HUDEP-2 (cell line): ENCODE measurements around the gene BZW1.

Experiments used
- DNase-seq, 76 experiments: peaks; one replicate each; lab custom pipeline; 2025; ENCODE audit not compliant: unreplicated experiment in 76 of 76; lab: John Stamatoyannopoulos, UW

BZW1 gene

DNA sequence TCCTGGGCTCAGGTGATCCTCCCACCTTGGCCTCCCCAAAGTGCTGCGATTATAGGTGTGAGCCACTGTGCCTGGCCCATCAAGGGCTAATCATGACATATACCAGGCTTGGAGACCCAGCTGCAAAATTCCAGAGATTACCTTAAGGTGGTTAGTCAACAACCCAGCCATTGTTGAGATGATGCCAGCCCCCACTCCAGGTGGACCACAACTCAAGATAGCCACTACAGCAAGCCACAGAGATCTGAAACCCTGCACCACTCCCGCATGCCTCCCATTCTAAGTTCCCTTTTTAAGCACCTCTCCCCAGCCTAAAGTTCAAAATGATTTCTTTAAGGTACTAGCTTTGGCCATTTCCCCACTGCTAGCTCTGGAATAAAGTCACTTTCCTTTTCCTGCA lies 57.3 kb downstream of the BZW1 start:
- DNase-seq, result peak in 7 of 76 experiments; percentile 9 to 47 (median 25)

GRCh38 chr2:200871151-200871550 lies 59.4 kb downstream of the BZW1 start:
- DNase-seq, result no peak

DNA sequence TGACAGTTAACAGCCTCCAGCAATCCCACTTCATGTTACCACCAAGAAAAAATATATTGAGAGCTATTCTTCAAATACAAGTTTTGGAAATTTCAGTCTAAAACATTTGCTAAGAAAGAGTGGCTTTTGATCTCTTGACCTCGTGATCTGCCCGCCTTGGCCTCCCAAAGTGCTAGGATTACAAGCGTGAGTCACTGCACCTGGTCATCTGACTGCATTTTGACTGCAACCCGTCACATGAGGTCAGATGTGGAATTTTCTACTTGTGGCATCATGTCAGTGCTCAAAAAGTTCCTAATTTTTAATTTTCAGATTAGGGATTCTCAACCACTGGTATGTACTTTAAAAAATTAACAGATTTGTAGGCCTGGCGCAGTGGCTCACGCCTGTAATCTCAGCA lies 61.9 kb downstream of the BZW1 start:
- no peak for DNase-seq
